Endodermal cell (in vitro differentiated cells): ENCODE results near the gene CCDC183. TPM values are rescaled to one million over a fixed set of nuclear protein-coding genes. Genes with fewer than 3 reads are reported as not detected.

Experiments used
- DNase-seq: peaks from one replicate; pipeline ENCODE4 v3.0.0-alpha.2; 2017
- H3K27ac ChIP-seq: 2 replicates; pipeline ENCODE4 v1.5.1; 2013; ENCODE audit warnings: mild to moderate bottlenecking, low read depth, low read length, moderate library complexity
- H3K27me3 ChIP-seq: 2 replicates; pipeline ENCODE4 v1.6.1; 2013; ENCODE audit warnings: mild to moderate bottlenecking, low read length, moderate library complexity; ENCODE audit not compliant: insufficient read depth, control insufficient read depth, poor library complexity, severe bottlenecking
- H3K36me3 ChIP-seq: 2 replicates; pipeline ENCODE4 v1.7.0; 2013; ENCODE audit warnings: mild to moderate bottlenecking, low read length, moderate library complexity; ENCODE audit not compliant: control insufficient read depth, insufficient read depth
- H3K4me1 ChIP-seq: one replicate; pipeline ENCODE4 v1.7.0; 2013; ENCODE audit warnings: low read length; ENCODE audit not compliant: control insufficient read depth, insufficient read depth
- H3K4me3 ChIP-seq: 2 replicates; pipeline ENCODE4 v1.5.1; 2013; ENCODE audit warnings: mild to moderate bottlenecking, low read length, moderate library complexity
- H3K9ac ChIP-seq: 2 replicates; pipeline ENCODE4 v1.6.1; 2013; ENCODE audit warnings: mild to moderate bottlenecking, low read length, moderate library complexity; ENCODE audit not compliant: poor library complexity, severe bottlenecking; ENCODE audit errors: extremely low read depth
- H3K9me3 ChIP-seq: 2 replicates; pipeline ENCODE4 v1.6.1; 2013; ENCODE audit warnings: mild to moderate bottlenecking, low read length, moderate library complexity; ENCODE audit not compliant: control insufficient read depth
- H3K27ac Mint-ChIP-seq: 2 replicates; pipeline ENCODE4 v1.8.0; 2020; ENCODE audit warnings: mixed read lengths
- H3K27me3 Mint-ChIP-seq: 2 replicates; pipeline ENCODE4 v1.8.0; 2021; ENCODE audit warnings: mild to moderate bottlenecking, mixed read lengths; ENCODE audit not compliant: insufficient read depth
- H3K36me3 Mint-ChIP-seq: 2 replicates; pipeline ENCODE4 v1.8.0; 2020; ENCODE audit warnings: low read depth, mixed read lengths
- H3K4me1 Mint-ChIP-seq: 2 replicates; pipeline ENCODE4 v1.8.0; 2020; ENCODE audit warnings: mixed read lengths
- H3K4me3 Mint-ChIP-seq: 2 replicates; pipeline ENCODE4 v1.8.0; 2020; ENCODE audit warnings: mild to moderate bottlenecking, moderate library complexity, mixed read lengths
- H3K9me3 Mint-ChIP-seq: 2 replicates; pipeline ENCODE4 v1.8.0; 2020; ENCODE audit warnings: mild to moderate bottlenecking, mixed read lengths
- WGBS, 2 experiments: methylation state at CpG; one replicate each; pipeline versions ENCODE4 v1.1.5 to v1.1.7; 2013; ENCODE audit warnings: missing lambda C conversion rate in 2 of 2, mixed read lengths in 1 of 2; ENCODE audit not compliant: insufficient coverage in 1 of 2, insufficient read length in 1 of 2; 5-methylcytosine and 5-hydroxymethylcytosine counted together
- total RNA-seq, 2 donors: library from RNA; stranded (reverse); fragmentation: NEBNext Ultra II Directional in 1 of 2; extraction: Animal tissue kit (Norgen Biotek cat#: 25700) in 1 of 2; gene quantifications; 2 replicates in 1 of 2; 3 replicates in 1 of 2; pipeline ENCODE4 v1.2.1, GENCODE V29; 2021
- TF ChIP-seq, protein P1 (sequence below): fragments of 200-600 bp; sonication (generic); conservative IDR thresholded peaks from 2 replicates; pipeline ENCODE4 v1.5.0; 2021; ENCODE audit warnings: antibody characterized with exemption, mild to moderate bottlenecking

Gene CCDC183
- total RNA-seq, 2 donors from 2014 or later: 10.9 to 13.4 TPM

- peaks cover 28% of the 10 kb centered on the region for H3K4me1 ChIP-seq
Observed at GRCh38 chr9:136792321-136793085, 3.6 kb upstream of the CCDC183 start.

DNA sequence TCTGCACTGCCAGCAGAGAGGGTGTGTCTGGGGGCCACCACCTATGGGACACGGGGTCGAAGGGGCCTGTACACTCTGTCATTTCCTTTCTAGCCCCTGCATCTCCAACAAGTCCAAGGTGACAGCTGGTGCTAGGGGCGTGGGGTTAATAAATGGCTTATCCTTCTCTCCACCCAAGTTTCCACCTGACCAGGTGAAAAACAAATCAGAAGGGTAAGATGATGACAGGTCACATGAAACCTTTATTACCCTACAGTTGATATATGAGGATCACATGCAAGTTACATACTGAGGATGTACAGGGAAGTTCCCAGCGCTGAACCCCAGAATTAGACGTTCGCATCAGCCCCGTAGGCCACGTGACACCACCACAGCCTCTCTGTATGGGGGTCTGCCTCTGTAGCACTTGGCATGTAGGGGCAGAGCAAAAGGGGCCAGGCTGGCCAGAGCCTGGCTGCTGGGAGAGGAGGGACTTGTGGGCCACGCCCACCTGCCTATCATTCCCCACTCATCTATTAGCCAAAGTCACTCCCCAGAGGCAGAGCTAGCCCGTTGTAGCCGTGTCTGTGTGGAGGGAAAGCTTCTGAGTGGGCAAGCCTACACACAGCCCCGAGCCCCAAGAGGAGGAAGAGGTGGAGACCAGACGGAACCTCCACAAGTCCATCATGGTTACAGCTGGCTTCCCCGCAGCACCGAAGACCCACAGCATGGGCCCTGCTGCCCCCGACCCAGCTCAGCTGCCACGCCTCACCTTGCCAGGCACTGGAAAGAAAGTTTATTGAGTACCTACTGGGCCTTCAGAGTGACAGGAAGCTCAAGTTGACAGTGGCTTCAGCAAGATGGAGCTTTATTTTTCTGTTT lies 2.8 kb upstream of the CCDC183 start:
- H3K9me3 Mint-ChIP-seq: no peaks in the 10 kb centered on the region
- 90 to 94% methylated on average over 12 to 16 of the region's 17 CpGs for WGBS, 2 experiments
- H3K4me1 Mint-ChIP-seq: peaks cover 51% of the 10 kb centered on the region
- no peaks in the 10 kb centered on the region for H3K9me3 ChIP-seq
- no peak overlapping the region for H3K9ac ChIP-seq
- peaks cover 26% of the 10 kb centered on the region for H3K4me1 ChIP-seq
- H3K36me3 ChIP-seq: peaks cover 23% of the 10 kb centered on the region
- H3K36me3 Mint-ChIP-seq: peaks cover 17% of the 10 kb centered on the region
- H3K27ac ChIP-seq: no peak overlapping the region
- H3K27me3 ChIP-seq: no peaks in the 10 kb centered on the region
- no peak overlapping the region for H3K4me3 ChIP-seq
- TF ChIP-seq, protein P1, sequence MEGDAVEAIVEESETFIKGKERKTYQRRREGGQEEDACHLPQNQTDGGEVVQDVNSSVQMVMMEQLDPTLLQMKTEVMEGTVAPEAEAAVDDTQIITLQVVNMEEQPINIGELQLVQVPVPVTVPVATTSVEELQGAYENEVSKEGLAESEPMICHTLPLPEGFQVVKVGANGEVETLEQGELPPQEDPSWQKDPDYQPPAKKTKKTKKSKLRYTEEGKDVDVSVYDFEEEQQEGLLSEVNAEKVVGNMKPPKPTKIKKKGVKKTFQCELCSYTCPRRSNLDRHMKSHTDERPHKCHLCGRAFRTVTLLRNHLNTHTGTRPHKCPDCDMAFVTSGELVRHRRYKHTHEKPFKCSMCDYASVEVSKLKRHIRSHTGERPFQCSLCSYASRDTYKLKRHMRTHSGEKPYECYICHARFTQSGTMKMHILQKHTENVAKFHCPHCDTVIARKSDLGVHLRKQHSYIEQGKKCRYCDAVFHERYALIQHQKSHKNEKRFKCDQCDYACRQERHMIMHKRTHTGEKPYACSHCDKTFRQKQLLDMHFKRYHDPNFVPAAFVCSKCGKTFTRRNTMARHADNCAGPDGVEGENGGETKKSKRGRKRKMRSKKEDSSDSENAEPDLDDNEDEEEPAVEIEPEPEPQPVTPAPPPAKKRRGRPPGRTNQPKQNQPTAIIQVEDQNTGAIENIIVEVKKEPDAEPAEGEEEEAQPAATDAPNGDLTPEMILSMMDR: no peak
- peaks cover 1% of the 10 kb centered on the region for H3K27me3 Mint-ChIP-seq
- H3K27ac Mint-ChIP-seq: no peak overlapping the region
- H3K4me3 Mint-ChIP-seq: peak overlapping the region; percentile 35
- DNase-seq: peak; percentile 70

More at GRCh38 chr9:136792321-136793085, 3.6 kb upstream of the CCDC183 start:
- peaks cover 17% of the 10 kb centered on the region for H3K36me3 Mint-ChIP-seq
- no peaks in the 10 kb centered on the region for H3K9me3 Mint-ChIP-seq
- DNase-seq: peak; percentile 48
- H3K4me1 Mint-ChIP-seq: peaks cover 58% of the 10 kb centered on the region
- H3K36me3 ChIP-seq: peaks cover 23% of the 10 kb centered on the region
- H3K9me3 ChIP-seq: no peaks in the 10 kb centered on the region
- H3K9ac ChIP-seq: peak overlapping the region; percentile 25
- peak overlapping the region; percentile 87 for H3K4me3 ChIP-seq
- no peak overlapping the region for H3K27ac ChIP-seq
- H3K27me3 Mint-ChIP-seq: peaks cover 1% of the 10 kb centered on the region
- 91 to 92% methylated on average over 9 to 15 of the region's 15 CpGs for WGBS, 2 experiments
- TF ChIP-seq, protein P1: no peak
- peak overlapping the region; percentile 88 for H3K4me3 Mint-ChIP-seq
- H3K27me3 ChIP-seq: no peaks in the 10 kb centered on the region
- peak overlapping the region; percentile 82 for H3K27ac Mint-ChIP-seq

- Histone ChIP-seq H3K4me1 (peaks cover 26% of the 10 kb centered on the region), H3K4me3 (no peak overlapping the region), H3K27ac (no peak overlapping the region), H3K9me3 (no peaks in the 10 kb centered on the region), H3K36me3 (peaks cover 23% of the 10 kb centered on the region), H3K9ac (no peak overlapping the region), H3K27me3 (no peaks in the 10 kb centered on the region)
- Mint-ChIP-seq H3K9me3 (no peaks in the 10 kb centered on the region), H3K4me3 (peak overlapping the region; percentile 23), H3K27me3 (peaks cover 5% of the 10 kb centered on the region), H3K4me1 (peaks cover 41% of the 10 kb centered on the region), H3K27ac (peak overlapping the region; percentile 55), H3K36me3 (peaks cover 17% of the 10 kb centered on the region)
- TF ChIP-seq, protein P1: no peak
- WGBS, 2 experiments: 94 to 95% methylated on average over 14 of the region's 14 CpGs
- peak; percentile 39 for DNase-seq
Observed at GRCh38 chr9:136794281-136794999, 1.7 kb upstream of the CCDC183 start.
